Progenitor cell of endocrine pancreas (in vitro differentiated cells): ENCODE measurements around the gene OBSCN. TPM values are rescaled to one million over a fixed set of nuclear protein-coding genes. Genes with fewer than 3 reads are reported as not detected.

Experiments
- DNase-seq: peaks from one replicate; pipeline ENCODE4 v3.0.0; 2021; ENCODE audit warnings: low spot score; ENCODE audit not compliant: unreplicated experiment
- H3K27ac Mint-ChIP-seq: 2 replicates; pipeline ENCODE4 v1.8.0; 2021; ENCODE audit warnings: mild to moderate bottlenecking, moderate library complexity, mixed read lengths
- H3K27me3 Mint-ChIP-seq: 2 replicates; pipeline ENCODE4 v1.8.0; 2021; ENCODE audit warnings: mixed read lengths
- H3K36me3 Mint-ChIP-seq: 2 replicates; pipeline ENCODE4 v1.8.0; 2022; ENCODE audit warnings: mixed read lengths; ENCODE audit not compliant: insufficient read depth
- H3K4me1 Mint-ChIP-seq: 2 replicates; pipeline ENCODE4 v1.8.0; 2021; ENCODE audit warnings: low read depth, mixed read lengths
- H3K4me3 Mint-ChIP-seq: 2 replicates; pipeline ENCODE4 v1.8.0; 2021; ENCODE audit warnings: low read depth, mild to moderate bottlenecking, moderate library complexity, mixed read lengths
- H3K9me3 Mint-ChIP-seq: 2 replicates; pipeline ENCODE4 v1.8.0; 2021; ENCODE audit warnings: low read depth, mixed read lengths
- CTCF ChIP-seq: fragments of 200-600 bp; sonication (generic); IDR thresholded peaks from one replicate; pipeline ENCODE4 v1.5.0; 2021; ENCODE audit warnings: antibody characterized with exemption, mild to moderate bottlenecking; ENCODE audit not compliant: unreplicated experiment
- total RNA-seq: library from RNA; stranded (reverse); gene quantifications from 2 replicates; pipeline ENCODE4 v1.2.1, GENCODE V29; 2021

The OBSCN gene
- total RNA-seq, 1 donor from 2014 or later: 57.5 TPM

- no peak for TF ChIP-seq CTCF
- Mint-ChIP-seq H3K9me3 (no peaks in the 10 kb centered on the region), H3K4me3 (no peak overlapping the region), H3K27me3 (peaks cover 44% of the 10 kb centered on the region), H3K4me1 (peaks cover 2% of the 10 kb centered on the region), H3K27ac (no peak overlapping the region), H3K36me3 (no peaks in the 10 kb centered on the region)
- DNase-seq: no peak
Observed at GRCh38 chr1:228383773-228384172, 175.9 kb downstream of the OBSCN start.

GRCh38 chr1:228385232-228385631 lies 177.4 kb downstream of the OBSCN start:
- DNase-seq: no peak
- H3K4me3 Mint-ChIP-seq: no peak overlapping the region
- no peaks in the 10 kb centered on the region for H3K9me3 Mint-ChIP-seq
- no peaks in the 10 kb centered on the region for H3K4me1 Mint-ChIP-seq
- no peak overlapping the region for H3K27ac Mint-ChIP-seq
- no peak for TF ChIP-seq CTCF
- H3K36me3 Mint-ChIP-seq: no peaks in the 10 kb centered on the region
- H3K27me3 Mint-ChIP-seq: peaks cover 33% of the 10 kb centered on the region

GRCh38 chr1:228387321-228387720 lies 179.5 kb downstream of the OBSCN start:
- no peak overlapping the region for H3K4me3 Mint-ChIP-seq
- H3K36me3 Mint-ChIP-seq: no peaks in the 10 kb centered on the region
- H3K27me3 Mint-ChIP-seq: peaks cover 19% of the 10 kb centered on the region
- no peaks in the 10 kb centered on the region for H3K9me3 Mint-ChIP-seq
- H3K4me1 Mint-ChIP-seq: no peaks in the 10 kb centered on the region
- TF ChIP-seq CTCF: no peak
- no peak overlapping the region for H3K27ac Mint-ChIP-seq
- no peak for DNase-seq

- Mint-ChIP-seq H3K36me3 (peaks cover under 1% of the 10 kb centered on the region), H3K4me3 (no peak overlapping the region), H3K27ac (no peak overlapping the region), H3K27me3 (peaks cover 1% of the 10 kb centered on the region), H3K4me1 (no peaks in the 10 kb centered on the region), H3K9me3 (no peaks in the 10 kb centered on the region)
- DNase-seq: no peak
- TF ChIP-seq CTCF: no peak
Observed at GRCh38 chr1:228390649-228391048, 182.8 kb downstream of the OBSCN start.

- H3K9me3 Mint-ChIP-seq: no peaks in the 10 kb centered on the region
- TF ChIP-seq CTCF: no peak
- no peak overlapping the region for H3K4me3 Mint-ChIP-seq
- peaks cover 3% of the 10 kb centered on the region for H3K36me3 Mint-ChIP-seq
- H3K27me3 Mint-ChIP-seq: no peaks in the 10 kb centered on the region
- H3K27ac Mint-ChIP-seq: no peak overlapping the region
- H3K4me1 Mint-ChIP-seq: no peaks in the 10 kb centered on the region
- DNase-seq: no peak
Observed at GRCh38 chr1:228391411-228392020, 183.7 kb downstream of the OBSCN start.
